ENCODE measurements around the gene CAB39.

Gene CAB39

DNA sequence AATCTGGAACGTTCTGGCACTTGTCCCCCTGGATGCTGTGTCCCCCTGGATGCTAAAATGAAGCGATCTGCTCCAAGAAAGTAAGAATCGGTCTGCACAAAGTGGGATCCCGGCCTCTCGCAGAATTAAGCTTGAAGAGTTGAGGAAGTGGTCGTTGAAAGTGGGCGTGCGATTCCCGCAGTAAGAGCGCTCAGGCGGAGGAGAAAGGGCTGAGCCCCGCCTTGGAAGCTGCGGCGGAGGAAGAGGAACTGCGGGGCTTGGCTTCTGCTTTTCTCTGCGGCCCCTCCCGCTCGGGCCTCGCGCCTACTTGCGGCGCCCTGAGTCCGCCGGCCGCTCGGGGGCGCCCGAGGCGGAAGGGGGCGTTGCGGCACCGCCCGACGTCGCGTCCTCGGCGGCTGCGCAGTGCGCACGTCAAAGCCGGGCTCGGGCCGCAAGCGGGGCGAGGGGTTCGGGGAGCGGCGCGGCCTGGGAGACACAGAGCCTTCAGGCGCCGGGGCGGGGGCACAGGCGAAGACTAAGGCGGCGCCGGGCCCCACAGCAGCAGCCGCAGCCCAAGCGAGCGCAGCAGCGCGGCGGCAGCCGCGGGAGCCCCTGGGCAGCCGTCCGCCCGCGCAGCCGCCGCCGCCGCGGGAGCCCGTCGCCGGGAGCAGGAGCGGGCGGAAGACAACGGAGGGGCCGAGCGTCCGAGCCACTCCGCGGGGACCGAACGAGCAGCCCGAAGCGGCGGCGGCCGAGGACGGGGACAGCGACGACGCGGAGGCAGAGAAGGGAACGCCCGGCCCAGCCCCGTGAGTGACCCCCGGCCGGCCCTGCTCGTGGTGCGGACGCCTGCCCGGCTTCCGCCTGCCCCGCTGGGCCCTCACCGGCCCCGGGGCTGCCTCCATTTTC, at the start of gene CAB39:
Gene CAB39 (plus strand): TSS at position 400 of the 888 bp plus-strand sequence. CDS start 47,160 bp downstream, outside the sequence.
- peak within 1 kb of the TSS; percentile 88 for H3K4me3 ChIP-seq (ENCODE audit: low read length)
- TF ChIP-seq, protein P1, sequence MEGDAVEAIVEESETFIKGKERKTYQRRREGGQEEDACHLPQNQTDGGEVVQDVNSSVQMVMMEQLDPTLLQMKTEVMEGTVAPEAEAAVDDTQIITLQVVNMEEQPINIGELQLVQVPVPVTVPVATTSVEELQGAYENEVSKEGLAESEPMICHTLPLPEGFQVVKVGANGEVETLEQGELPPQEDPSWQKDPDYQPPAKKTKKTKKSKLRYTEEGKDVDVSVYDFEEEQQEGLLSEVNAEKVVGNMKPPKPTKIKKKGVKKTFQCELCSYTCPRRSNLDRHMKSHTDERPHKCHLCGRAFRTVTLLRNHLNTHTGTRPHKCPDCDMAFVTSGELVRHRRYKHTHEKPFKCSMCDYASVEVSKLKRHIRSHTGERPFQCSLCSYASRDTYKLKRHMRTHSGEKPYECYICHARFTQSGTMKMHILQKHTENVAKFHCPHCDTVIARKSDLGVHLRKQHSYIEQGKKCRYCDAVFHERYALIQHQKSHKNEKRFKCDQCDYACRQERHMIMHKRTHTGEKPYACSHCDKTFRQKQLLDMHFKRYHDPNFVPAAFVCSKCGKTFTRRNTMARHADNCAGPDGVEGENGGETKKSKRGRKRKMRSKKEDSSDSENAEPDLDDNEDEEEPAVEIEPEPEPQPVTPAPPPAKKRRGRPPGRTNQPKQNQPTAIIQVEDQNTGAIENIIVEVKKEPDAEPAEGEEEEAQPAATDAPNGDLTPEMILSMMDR (IDR thresholded peaks at IDR 0.05; ENCODE audit: insufficient read depth, low read depth, low read length, missing control alignments), result peak; percentile 28
- DNase-seq (ENCODE audit: low read depth), result peak; percentile 92

DNA sequence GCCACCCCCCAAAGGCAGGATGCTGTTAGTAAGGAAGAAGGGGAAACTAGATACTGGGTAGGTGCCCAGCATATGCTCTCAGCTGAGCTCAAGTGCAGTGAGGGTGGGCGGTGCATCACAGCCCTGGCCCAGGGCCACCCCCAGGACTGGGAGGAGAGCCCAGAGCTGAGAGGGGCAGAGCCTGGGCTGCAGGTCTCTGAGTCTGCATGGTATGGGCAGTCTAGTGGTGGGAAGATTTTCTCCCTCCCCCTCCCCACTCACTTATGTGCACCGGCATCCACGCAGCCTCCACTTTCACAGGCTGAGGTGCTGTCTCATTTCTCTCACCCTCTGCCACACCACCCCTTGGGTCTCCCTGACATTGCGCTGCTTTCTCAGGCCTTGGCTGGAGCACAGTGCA, 48.5 kb upstream of the CAB39 start:
- no peak overlapping the region for H3K4me3 ChIP-seq (ENCODE audit: low read length)
- TF ChIP-seq, protein P1 (IDR thresholded peaks at IDR 0.05; ENCODE audit: insufficient read depth, low read depth, low read length, missing control alignments), result no peak
- no peak for DNase-seq (ENCODE audit: low read depth)

DNA sequence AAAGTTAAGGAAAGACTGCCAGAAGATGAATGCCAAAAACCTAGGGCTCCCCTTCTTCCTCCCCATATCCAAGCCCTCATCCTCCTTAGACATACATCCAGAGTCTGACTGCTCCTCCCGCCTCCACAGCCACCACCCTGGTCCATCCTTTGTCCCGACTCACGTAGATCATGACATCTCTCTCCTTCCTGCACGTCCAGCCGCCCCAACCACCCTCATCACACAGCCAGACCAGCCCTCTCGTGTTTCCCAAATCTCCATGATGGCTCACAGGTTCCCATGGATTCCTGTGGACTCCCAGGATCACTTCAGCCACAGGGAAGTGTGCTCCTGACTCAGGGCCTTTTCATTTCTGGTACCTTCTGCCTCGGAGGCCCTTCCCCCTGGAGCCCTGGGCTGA, 47.8 kb upstream of the CAB39 start:
- TF ChIP-seq, protein P1 (IDR thresholded peaks at IDR 0.05; ENCODE audit: insufficient read depth, low read depth, low read length, missing control alignments), result no peak

DNA sequence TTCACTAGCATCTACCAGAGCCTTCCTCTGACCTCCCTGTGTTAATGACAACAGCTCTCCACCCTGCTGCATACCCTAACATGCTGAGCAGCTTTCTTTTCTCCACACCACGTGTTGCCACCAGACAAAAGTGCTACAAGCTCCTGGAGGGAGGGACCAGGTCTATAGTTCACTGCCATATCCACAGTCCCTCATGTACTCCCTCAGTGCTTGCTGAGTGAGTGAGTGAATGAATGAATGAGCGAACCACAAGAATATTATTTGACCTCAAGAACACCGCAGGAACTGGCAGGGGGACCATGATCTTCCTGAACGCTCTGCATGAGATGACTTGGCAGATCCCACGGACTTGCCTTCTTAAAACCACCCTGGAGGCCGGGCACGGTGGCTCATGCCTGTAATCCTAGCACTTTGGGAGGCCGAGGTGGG, 47.4 kb upstream of the CAB39 start:
- no peak for DNase-seq (ENCODE audit: low read depth)
- no peak overlapping the region for H3K4me3 ChIP-seq (ENCODE audit: low read length)
- TF ChIP-seq, protein P1 (IDR thresholded peaks at IDR 0.05; ENCODE audit: insufficient read depth, low read depth, low read length, missing control alignments), result no peak

More for the DNA sequence above, 47.8 kb upstream of the CAB39 start:
- H3K4me3 ChIP-seq (ENCODE audit: low read length), result no peak overlapping the region
- no peak for DNase-seq (ENCODE audit: low read depth)

DNA sequence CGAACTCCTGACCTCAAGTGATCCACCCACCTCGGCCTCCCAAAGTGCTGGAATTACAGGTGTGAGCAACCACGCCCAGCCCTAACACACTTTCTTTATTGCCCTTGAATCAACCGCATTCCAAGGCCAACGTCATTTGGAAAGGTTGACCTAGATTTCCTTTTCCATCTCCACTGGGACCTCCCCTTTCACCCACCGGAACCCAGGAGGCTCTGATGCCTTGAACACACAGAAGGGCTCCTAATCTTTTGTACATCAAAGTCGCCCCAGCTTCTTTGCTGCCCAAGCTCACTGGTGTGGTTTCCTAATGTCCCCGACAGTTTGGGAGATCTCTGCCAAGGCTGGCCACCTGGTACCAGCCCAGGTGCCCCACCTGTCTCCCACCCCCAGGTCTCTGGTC, 46.2 kb upstream of the CAB39 start:
- TF ChIP-seq, protein P1 (IDR thresholded peaks at IDR 0.05; ENCODE audit: insufficient read depth, low read depth, low read length, missing control alignments), result no peak
- H3K4me3 ChIP-seq (ENCODE audit: low read length), result no peak overlapping the region
- no peak for DNase-seq (ENCODE audit: low read depth)

DNA sequence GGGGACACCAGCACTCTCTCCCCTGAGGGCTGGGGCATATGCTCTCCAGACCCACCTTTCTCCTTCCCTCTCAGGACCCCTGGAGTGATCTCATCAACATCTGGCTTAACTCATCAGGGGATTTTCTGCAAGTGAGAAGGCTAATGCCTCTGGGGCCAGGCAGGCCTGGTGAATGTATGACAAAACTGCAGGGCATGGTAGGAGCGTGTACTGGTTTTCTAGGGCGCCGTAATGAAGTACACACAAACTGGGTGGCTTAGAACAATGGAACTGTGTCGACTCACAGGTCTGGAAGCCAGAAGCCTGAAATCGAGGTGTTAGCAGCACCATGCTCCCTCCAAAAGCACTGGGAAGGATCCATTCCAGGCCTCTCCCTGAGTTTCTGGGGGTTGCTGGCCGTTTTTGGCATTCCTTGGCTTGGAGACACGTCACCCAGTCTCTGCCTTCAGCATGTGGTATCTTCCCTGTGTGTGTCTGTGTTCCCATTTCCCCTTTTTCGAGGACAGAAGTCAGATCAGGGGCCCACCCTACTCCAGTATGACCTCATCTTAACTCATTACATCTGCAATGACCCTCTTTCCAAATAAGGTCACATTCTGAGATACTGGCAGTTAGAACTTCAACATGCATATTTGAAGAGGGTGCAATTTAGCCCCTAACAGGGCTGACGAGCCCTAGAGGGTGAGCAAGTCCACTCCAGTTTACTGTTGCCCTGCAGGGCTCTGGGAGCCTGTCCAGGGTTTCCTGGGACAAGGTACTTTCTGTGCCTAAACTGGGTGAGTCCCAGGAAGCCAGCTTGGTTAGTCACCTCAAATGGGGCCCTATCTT, 45.5 kb upstream of the CAB39 start:
- peak; percentile 89 for DNase-seq (ENCODE audit: low read depth)
- TF ChIP-seq, protein P1 (IDR thresholded peaks at IDR 0.05; ENCODE audit: insufficient read depth, low read depth, low read length, missing control alignments), result no peak
- no peak overlapping the region for H3K4me3 ChIP-seq (ENCODE audit: low read length)
